ENCODE data around the gene GCK.
"Not testable (repeated sequence)": the region's sequence is repeated elsewhere in the genome, so short reads cannot be mapped to it uniquely, and the experiment has no call there.

The GCK gene

DNA sequence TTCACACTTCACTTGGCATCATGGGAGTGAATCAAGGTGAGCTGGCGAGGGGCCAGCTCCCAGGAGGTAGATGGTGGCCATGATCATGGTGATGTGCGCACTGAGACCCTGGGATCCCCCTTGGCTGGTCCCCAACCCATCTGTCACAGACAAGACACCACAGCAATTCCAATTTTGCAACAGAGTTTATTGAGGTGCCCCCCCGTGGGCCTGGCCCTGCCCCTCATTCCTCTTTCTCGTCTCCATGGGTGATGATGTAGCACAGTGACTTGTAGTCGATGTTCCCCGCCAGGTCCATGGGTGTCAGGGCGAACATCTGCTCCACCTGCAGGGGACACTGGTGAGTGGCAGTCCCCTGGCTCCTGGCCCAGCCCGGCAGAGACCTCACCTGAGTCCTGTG lies 50.5 kb downstream of the GCK start:
- no peak for DNase-seq

DNA sequence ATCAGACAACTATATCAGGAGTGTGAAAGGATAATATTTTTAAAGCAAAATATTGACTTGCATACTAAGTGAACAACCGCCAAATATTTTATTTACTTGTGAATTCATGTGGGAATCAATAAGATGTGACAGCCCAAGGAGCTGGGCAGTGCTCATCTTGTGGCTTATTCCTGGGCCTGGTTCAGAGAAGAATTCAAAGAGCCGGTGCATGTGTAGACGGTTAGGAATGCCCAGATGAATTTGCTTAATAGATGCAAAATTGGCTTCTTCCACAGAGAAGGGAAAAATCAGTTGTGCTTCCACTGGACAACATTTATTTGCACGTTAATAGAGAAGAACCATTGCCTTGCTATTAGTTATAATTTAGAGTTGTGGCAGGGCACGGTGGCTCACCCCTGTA lies 52.5 kb downstream of the GCK start:
- no peak for DNase-seq

GRCh38 chr7:44134943-44135628 lies 54.2 kb downstream of the GCK start:
- no peak for DNase-seq

DNA sequence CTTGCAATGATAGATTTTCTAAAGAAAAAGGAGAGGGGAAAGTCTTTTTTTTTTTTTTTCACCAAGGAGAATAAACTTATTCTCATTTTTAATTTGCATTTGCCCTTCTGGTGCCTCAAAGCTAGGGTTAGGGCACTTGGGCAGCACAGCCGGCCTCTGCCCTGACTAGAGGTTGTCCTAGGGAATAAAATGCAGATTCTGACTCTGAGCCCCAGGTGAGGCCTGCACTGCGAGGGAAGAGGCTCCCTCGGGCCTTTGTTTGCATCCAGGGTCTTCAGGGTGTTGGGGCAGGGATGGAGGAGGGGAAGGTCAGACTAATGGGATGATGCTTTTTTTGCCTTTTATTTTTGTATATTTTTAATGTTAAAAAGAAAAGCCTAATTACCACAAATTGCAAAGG lies 55.9 kb downstream of the GCK start:
- no peak for DNase-seq

- DNase-seq = no peak
These were observed 57.2 kb downstream of the GCK start for GRCh38 chr7:44132039-44132438.

DNA sequence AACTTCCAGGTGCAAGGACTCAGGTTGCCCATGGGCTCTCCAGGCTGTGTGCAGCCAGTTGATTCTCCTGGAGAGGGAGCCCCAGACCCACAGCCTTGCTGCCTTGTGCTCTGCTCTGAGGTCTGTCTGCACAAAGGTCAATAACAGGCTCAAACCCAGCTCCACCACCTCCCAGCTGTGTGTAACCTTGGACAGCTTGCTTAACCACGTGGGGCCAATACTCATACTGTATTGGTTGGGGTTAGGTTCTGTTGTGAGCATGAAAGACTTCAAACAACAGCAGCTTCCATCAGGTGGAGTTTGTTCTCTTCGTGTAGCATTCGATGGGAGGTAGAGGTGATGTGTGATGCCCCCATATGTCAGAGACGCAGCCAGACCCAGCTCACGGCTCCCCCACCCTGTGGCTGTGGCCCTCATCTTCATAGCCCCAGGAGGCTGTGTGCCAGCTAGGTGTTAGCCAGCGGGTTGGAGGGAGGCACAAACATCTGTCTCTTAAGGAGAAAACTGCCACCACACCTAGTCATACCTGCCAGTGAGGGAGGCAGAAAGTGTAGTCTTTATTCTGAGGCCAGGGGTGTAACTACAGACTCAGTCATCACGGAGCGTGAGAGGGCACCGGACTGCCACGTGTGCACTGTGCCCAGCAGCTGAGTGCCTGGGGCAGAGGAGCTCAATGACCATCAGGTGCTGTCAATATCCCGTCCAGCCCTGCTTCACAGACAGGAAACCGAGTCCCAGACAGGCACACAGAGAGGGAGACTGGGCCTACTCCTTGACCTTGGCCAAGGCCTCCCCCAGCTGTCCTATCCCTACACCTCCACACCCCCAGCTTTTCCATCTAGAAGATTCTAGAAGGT lies 57.8 kb downstream of the GCK start:
- DNase-seq = no peak

DNA sequence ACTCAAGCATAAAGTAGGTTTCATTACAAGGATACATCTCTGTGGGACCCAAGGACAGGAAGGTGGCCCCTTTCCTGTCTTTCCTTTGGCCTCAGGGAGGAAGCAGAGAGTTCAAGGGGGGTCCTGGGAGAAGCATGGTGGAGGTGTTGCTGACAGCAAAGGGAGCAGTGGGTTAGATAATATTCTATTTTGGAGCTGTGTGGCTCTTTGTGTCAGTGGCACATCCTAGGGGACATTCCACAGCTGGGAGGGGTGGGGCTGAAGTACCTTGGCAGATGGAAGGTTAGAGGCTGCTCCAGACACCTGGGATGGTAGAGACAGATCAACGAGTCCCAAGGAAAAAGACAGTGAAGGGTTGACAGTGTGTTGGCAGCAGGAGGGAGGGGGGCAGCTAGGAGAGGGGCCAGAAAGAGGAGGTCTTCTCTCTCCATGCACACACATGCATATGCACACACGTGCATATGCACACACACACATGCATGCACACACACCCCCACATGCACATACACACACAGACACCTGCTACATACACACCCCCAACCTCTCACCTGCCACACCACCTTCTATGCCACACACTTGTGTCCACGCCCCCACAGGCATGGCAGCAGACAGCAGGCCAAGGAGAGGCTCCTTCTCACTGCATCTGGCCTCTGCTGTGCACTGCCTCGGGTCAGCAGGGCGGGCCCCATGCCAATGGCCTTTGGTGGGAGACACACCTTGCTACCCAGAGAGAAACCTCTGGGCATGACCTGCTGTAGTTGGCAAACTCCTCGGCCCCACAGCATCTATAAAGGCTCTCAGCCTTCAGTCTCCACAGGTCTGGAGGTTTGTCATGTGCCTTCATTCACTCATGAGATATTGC lies 60.3 kb downstream of the GCK start:
- no peak for DNase-seq

DNA sequence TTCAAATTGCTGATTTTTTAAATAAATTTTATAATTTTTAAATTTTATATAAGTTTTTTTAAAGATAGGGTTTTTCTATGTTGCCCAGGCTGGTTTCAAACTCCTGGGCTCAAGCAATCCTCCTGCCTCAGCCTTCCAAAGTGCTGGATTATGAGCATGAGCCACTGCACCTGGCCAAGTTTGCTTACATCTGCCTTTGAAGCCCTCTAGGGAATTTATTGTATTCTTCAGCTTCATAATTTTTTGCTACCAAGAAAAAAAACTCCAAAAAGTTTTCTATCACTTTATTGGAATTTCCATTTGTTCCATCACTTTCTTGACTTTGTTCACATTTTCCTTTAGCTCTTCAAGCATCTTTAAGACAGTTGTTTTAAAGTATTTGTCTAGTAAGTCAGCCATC lies 62.1 kb downstream of the GCK start:
- no peak for DNase-seq

DNA sequence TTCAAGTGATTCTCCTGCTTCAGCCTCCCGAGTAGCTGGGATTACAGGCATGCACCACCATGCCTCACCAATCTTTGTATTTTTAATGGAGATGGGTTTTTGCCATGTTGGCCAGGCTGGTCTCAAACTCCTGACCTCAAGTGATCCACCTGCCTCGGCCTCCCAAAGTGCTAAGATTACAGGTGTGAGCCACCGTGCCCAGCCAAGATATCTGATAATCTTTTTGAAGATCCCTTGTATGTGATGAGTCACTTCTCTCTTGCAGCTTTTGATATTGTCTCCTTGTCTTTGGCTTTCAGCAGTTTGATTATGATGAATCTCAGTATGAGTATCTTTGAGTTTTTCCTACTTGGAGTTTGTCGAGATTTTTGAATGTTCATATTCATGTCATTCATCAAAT lies 62.7 kb downstream of the GCK start:
- DNase-seq = not testable (repeated sequence)

- DNase-seq = no peak
These were observed 64.4 kb downstream of the GCK start for GRCh38 chr7:44124822-44125202.

DNA sequence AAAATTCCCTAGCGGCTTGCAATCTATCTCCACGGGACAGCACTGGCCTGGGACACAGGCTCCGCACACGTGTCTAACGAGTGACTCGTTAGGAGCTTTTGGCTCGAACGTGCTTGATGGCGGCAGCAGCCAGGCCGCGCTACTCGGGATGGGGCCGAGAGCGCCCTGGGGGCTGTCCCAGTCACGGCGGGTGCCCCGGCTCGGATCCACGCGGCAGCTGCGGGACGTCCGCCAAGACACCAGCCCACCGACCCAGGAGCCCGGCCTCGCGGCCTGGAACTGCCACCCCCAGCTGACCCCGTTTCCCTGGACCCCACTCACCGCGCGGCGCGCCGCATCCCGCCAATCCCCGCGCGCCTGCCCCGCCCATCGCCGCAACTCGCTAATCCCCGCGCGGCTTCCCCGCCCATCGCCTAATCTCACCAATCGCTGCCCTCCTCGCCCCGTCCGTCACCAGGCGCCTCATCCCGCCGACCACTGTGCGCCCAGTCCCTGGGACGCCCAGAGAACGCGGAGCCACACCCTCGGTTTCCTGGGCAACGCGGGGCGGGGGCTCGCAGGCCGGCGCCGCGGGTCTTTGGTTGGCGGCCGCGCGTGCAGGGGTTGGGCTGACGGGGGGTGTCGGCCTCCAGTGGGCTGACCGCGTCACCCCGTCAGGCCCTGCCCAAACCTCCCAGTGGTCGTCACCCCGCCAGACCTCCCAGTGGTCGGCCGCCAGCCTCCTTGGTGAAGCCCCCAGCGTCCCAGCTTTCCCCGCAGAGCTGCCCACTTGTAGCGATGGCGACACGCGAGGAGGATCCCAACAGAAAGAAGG lies 65.8 kb downstream of the GCK start, which contains the start of gene POLD2:
Gene POLD2, minus strand, starts transcription at position 359 of the 814 bp plus-strand sequence. CDS start 1,495 bp downstream, outside the sequence.
- peak; percentile 93 for DNase-seq

DNA sequence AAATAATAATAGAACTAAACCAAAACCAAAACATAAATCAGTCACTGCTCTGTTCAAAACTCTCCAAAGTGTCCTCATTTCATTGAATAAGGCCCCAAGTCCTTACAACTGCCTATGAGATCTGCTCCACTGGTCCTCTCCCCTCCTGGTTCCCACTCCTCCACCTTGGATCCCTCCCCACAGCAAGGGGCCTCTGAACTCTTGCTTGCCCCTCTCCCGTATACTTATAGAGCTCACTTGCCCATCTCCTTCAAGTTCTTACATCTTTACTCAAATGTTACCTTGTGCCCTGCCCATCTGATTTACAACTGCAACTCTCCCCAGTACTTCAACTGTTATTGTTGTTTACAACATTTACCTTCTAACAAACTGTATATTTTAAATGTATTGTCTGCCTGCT lies 66.7 kb downstream of the GCK start:
- DNase-seq = no peak

DNA sequence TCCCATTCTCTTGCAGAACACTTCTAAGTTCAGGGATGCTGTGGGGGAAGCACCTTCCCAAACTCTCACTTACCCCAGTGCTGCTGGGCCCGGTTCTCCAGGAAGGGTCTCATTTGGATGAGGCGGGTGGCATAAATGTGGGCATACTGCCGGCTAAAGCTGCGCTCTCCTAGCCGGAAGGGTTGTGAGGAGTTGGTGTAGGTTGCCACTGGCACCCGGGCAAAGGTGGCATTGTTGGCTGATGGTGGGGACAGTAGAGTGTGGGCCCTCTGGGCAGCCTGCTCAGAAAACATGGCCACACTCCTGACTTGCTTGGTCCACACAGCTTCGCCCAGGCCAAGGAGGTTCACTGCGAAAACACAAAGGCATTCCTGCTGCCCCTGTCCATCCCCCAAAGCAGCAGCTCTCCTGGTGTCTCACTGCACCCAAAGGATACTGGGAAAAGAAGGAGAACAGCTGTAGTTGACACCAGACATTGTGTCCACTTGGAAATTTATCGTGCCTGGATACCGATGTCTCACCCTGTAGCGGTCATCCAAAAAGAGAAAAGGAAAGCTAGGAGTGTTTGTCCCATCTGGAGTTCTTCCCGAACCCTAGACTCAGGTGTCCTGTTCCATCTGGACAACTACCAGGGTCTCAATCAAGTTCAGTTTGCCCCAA lies 67.3 kb downstream of the GCK start:
- no peak for DNase-seq

- no peak for DNase-seq
These were observed 68.8 kb downstream of the GCK start for GRCh38 chr7:44120395-44120794.

DNA sequence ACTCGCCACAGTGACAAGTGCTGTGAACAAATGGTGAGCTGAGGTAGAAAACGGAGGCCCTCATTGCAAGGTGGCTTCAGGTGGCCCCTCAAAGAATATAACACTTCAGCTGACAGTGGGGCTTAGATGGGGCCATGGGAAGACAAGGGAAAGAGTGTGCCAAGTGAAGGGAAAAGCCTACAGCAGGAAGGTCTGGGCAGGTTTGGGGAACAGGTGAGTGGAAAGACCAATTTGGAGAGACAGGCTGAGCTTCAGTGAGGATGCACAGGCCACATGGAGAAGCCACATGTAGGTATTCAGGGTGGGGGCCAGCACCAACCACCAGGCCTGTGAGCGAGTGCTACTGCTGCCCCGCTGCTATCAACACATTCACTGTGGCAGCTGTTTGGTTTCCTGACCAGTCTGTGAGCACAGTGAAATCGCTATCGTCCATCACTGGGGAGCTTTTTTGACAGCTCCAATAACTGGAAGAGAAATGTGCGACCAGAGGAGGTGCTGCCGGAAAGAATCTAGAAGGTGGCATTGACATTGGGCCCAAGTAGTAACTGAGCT lies 69.3 kb downstream of the GCK start:
- no peak for DNase-seq

GRCh38 chr7:44117801-44118429 lies 71.3 kb downstream of the GCK start:
- no peak for DNase-seq

DNA sequence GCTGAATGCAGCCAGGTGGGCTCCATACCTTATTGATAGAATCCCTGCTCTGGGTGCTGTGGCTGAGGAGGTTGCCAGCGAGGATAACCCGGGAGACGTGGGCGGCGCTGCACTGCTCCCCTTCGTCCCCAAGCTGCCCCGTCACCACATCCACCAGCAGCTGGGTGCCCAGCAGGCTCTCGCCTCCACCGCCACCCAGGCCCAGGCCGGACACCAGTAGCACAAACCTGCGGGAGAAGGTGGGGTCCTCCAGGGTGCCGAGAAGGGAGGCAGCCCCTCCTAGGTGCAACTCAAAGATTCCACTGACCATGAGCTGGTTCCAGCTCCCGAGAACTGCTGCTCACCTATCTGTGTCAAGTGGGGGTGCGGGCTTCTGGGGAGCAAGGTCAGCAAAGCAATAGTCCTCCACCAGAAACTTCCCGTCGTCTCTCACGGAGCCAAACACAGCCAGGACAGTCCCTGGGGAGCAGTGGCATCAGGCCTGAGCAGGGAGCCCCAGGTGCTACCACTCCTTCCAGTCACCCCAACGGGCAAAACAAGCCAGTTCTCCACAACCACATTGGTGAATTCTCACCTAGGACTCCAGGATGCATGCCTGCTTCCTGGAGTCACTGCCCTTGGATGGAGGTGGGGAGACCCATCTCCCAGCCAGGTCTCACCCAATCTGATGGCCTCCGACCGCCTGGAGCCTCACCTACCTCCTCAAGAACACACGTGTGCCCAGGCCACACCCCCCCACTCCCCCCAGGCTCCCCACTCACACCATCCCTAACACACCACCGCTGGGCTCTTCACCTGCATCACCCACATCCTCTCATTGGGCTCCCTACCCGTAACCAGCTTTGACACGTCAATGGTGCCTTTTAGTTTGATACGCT lies 72.2 kb downstream of the GCK start:
- no peak for DNase-seq

- no peak for DNase-seq
These were observed 73.0 kb downstream of the GCK start for GRCh38 chr7:44116087-44116788.

DNA sequence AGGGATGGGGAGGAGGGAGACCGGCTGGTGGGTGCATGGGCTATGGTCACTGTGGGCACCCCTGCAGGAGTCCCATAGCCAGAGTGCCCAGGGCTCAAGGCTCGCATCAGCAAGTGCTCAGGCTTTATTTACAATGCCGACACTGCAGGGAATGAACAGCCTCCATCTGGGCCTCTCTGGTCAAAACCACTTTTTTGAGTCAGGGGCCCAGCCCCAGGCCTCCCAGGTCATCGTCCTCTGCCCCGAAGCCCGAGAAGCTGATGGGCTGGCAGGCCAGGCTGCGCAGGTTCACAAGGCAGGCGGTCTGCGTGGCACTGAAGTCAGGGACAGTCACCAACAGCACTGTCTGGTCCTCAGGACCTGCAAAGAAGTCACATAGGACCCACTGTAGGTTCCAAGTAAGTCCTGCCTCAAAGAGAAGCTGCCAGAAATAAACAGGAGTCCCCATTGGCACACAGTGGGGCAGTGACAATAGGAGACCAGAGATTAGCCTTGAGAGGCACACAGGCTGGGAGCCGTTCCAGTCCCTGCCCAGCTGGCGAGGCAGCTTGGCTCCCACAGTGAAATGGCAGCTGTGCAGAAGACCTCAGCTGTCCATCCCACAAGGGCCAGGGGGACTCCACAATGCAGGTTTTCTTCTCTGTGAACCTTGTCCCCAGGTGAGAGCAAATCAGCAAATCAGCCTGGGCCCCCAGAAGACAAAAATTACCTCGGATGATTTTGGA lies 74.5 kb downstream of the GCK start:
- DNase-seq = no peak
